GM19025 (cell line): ENCODE data around the gene GP1BA.

Experiments
- ATAC-seq: cut with Tn5 transposase; IDR thresholded peaks from one replicate; pipeline ENCODE4 v1.9.1; 2021; ENCODE audit warnings: mild to moderate bottlenecking, low read depth, moderate library complexity; ENCODE audit not compliant: unreplicated experiment

Gene GP1BA

GRCh38 chr17:4936436-4936835 lies 4.4 kb downstream of the GP1BA start:
- no peak for ATAC-seq

DNA sequence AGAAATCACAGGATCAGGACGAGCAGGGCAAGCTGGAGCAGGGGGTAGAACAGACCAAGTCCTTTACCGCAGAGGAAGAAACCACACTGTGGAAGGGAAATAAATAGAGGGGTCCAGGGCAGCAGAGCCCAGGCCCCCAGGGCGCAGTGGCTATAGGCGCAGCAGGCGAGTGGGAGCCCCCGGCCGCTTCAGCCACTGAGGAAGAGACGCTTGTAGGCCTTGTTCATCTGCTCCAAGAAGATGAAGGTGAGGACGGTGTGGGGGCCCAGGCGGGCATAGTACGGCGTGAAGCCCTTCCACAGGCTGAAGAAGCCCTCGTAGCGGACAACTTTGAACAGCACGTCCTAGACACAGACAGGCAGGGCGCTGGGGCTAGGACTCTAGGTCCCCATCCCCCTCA lies 5.5 kb downstream of the GP1BA start:
- no peak for ATAC-seq

DNA sequence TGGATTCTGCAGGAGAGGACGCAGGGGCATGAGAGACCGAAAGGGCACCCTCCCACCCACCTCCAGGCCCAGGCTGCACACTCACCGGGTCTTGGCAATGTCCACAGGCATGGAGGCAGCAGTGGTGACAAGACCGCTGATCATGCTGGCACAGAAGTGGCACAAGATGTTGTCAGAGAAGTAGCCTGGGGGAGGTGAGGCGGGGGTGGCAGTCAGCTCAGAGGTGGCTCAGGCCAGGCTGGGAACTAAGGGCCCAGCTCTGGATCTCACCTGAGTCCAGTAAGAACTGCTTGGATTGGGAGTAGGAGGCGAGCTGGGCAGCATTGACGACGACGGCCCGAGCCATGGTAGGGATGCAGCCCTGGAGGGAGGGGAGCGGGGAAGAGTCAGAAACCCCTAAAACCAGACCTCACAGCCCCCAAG lies 6.0 kb downstream of the GP1BA start:
- ATAC-seq, result no peak

DNA sequence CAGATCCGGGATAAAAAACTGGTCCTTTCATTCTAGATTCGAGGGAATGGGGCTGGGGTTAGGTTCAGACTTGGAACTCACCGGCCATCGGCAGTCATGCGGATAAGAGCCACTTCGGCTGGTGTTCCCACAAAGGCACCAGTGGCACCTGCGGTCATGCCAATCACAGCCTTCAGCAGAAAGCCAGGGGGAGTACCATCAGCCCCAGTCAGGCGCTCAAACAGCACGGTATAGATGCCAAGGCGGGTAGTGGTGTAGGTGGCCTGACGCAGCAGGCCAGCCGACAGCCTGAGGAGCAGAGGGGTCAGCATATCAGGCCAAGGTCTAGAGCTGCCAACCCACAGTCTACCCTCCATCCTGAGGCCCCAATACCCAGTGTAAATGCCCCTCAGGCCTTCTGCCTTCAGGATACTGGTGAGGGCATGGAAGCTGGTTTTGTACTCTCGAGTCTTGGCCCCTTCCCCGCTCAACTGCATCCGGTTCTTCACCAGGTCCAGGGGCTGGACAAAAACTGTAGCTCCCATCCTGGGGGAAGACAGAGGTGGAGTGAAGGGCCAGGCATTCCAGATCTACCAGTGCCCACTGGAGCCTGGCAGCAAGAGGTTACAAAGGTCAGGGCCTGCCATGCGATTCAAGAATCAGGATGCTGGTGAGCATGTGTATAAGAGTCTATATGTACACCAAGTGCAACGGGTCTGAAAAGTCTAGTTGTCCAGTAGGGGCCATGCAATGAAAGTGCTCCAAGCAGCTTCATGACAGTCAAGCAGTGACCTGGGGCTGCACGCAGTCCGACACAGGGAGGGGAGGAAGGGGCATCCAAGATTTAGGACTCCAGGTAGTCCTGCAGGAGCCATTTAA lies 6.8 kb downstream of the GP1BA start:
- no peak for ATAC-seq

GRCh38 chr17:4939546-4939795 lies 7.4 kb downstream of the GP1BA start:
- no peak for ATAC-seq

- ATAC-seq, result peak; percentile 84
These were observed 7.9 kb downstream of the GP1BA start, which contains the start of the genes RNF167 and SLC25A11 for GRCh38 chr17:4939796-4940554. TSS of gene RNF167 (plus strand) at chr17:4940268. CDS start at chr17:4940910, 642 bp downstream. TSS of gene SLC25A11 (minus strand) at chr17:4940046. CDS start at chr17:4939910, 136 bp downstream.

- no peak for ATAC-seq
These were observed 8.7 kb downstream of the GP1BA start for GRCh38 chr17:4940555-4941318.

DNA sequence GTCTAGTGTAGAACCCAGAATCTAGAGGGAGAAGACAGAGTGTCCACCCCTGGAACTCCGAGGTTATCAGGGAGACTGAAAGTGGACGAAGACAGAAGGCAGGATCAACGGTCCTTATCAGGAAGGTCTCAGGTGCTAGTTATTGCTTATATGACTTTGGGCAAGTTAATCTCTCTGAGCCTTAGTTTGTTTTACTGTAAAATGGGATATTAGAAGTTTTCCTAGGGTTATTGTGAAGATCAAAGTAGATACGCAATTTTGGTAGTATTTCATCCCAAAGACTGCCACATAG lies 9.2 kb downstream of the GP1BA start:
- ATAC-seq, result no peak

DNA sequence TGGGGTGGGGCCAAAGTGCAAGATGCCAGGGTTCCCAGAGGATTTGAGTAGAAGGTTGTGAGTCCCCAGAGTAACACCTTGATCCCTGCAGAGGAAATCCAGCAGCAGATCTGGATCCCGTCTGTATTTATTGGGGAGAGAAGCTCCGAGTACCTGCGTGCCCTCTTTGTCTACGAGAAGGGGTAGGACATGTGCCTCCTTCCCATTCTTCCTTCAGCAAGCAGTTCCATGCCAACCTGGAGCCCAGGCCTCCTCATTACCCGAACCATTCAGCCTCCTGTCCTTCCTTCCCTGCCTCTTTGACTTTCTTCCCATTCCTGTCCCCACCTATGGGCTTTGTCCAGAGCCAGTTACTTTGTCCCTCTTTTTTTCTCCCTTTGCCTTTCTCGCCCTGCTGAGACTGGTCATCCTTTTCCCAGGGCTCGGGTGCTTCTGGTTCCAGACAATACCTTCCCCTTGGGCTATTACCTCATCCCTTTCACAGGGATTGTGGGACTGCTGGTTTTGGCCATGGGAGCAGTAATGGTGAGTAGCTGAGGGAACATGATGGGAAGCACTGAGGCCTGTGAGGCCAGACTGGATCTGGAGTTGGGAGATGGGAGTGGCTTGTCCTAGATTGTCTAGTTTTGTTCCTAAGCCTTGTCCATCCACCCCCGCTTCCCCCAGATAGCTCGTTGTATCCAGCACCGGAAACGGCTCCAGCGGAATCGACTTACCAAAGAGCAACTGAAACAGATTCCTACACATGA lies 10.9 kb downstream of the GP1BA start:
- no peak for ATAC-seq

- no peak for ATAC-seq
These were observed 12.1 kb downstream of the GP1BA start for GRCh38 chr17:4944163-4944553.

DNA sequence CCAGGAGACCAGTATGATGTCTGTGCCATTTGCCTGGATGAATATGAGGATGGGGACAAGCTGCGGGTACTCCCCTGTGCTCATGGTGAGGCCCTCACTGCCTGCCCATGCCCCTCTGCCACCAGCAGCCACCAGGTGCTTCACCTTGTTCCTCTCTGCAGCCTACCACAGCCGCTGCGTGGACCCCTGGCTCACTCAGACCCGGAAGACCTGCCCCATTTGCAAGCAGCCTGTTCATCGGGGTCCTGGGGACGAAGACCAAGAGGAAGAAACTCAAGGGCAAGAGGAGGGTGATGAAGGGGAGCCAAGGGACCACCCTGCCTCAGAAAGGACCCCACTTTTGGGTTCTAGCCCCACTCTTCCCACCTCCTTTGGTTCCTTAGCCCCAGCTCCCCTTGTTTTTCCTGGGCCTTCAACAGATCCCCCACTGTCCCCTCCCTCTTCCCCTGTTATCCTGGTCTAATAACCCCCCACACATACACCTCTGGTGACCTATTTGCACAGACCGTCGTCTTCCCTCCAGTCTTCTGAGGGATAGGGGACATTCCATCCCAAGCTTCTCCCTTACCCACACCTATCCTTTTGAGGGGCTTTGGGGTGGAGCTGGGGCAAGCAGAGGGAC lies 12.6 kb downstream of the GP1BA start:
- no peak for ATAC-seq

DNA sequence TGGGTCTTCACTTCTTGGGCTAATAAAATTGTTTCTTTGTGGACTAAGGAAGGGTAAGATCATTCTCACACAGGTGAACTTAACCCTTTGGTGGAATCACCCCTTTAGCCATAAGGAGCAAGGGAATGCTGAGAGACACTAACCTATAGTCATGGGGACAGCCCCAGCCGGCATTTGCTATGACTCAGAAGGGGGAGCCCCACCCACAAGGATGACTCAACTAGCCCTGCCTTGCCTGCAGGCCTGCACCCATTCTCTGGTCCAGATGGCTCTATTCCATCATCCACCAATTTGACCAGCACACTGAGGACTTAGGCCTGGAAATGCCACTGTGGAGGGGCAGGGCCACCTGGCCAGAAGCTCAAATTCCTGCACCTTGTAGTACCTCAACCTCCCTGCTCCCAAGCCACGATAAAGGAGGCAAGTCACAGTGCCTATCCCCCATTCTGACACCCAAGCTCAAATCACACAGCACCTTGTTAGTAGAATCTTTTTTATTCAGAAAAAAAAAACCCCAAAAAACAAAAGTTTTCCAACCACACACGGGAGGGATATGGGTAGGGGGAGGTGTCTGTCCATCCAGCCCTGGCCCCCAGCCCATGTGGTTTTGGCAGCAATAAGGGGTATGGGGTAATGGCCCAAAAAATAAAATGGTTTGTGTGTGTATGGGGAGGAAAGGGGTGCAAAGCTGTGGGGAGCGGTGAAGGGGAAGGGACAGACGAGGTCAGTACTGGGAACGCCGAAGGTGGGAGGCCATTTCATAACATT lies 13.3 kb downstream of the GP1BA start:
- no peak for ATAC-seq

- no peak for ATAC-seq
These were observed 13.8 kb downstream of the GP1BA start for GRCh38 chr17:4945944-4946280.

GRCh38 chr17:4946312-4946976 lies 14.4 kb downstream of the GP1BA start:
- no peak for ATAC-seq

GRCh38 chr17:4947010-4947410 lies 14.9 kb downstream of the GP1BA start:
- ATAC-seq, result no peak

DNA sequence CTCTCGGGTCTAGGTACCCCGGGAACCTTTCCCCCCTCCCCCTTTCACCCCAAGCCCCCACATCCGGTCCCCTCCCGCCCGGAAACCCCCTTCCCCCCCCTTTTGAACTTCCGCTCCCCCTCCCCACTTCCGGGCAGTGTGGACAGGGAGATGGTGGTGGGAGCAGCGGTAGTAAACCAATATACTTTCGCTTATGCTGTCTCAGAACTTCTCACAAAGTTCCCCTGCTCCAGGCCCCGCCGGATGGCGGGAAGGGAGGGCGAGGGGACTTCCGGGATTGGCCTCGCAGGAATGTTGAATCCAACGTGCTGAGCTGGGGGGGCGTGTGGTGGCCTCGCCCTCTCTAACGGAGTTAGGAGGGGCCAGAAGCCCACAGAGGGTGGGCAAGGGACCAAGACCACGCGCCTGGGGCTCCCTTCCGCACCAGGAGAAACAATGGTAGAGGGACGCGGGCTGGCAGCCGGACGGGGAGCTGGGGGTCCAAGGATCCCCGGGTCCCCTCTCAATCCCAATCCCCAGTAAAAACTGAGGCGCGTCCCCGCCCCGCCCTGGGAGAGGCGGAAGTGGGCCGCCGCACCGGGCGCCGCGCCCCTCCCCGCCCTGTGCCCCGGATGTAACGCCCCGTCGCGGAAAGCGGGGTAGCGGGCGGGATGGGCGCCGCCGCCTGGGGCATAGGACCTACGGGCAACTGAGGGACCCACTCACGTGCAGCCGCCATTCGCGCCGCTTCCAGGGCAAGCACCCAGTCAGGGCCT lies 15.5 kb downstream of the GP1BA start:
- no peak for ATAC-seq

GRCh38 chr17:4948166-4948930 lies 16.3 kb downstream of the GP1BA start, which contains the start of gene PFN1:
TSS of gene PFN1 (minus strand) at chr17:4948530. CDS start at chr17:4948394, 136 bp downstream.
- no peak for ATAC-seq

DNA sequence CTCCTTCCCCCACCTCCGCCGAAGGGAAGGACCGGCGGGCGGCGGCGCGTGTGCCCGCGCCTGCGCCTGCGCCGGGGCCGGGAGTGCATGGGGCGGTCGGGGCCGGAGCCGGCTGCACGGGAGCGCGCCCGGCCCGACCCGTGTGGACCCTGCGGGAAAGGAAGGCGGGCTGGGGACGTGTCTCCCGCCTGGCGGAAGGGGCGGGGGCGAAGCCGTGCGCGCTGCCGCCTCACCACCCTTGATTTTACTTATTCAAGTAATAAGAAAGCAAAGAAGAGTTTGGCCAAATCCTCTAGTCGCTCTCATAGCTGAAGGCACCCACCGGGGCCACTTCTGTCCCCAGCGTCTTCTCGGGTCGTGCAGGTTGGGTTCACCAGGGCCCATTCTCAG lies 16.8 kb downstream of the GP1BA start:
- ATAC-seq, result peak; percentile 20
